K562 (cell line): ENCODE results near the gene PRKCE. TPM values are rescaled to one million over a fixed set of nuclear protein-coding genes. Genes with fewer than 3 reads are reported as not detected.
A peak's percentile ranks its signal among the peaks of the same experiment; 100 is the strongest.

Experiments used
- ATF4 ChIP-seq: fragments of 450-650 bp; formaldehyde crosslinking; IDR thresholded peaks from 2 replicates; pipeline ENCODE4 v1.4.0; 2022; ENCODE audit warnings: mild to moderate bottlenecking, moderate library complexity
- CTCFL ChIP-seq: IDR thresholded peaks from 2 replicates; pipeline ENCODE4 v1.6.1; 2011; ENCODE audit warnings: borderline replicate concordance, low read depth, mild to moderate bottlenecking, moderate library complexity, low read length; ENCODE audit not compliant: insufficient read depth, poor library complexity, severe bottlenecking
- NELFE ChIP-seq: IDR thresholded peaks from 2 replicates; pipeline ENCODE4 v1.6.1; 2011; ENCODE audit warnings: mild to moderate bottlenecking; ENCODE audit not compliant: insufficient read depth, insufficient read length
- PHTF2 ChIP-seq: fragments of 250-450 bp; sonication (Bioruptor Pico); IDR thresholded peaks from 2 replicates; pipeline ENCODE4 v1.5.0; 2021; ENCODE audit warnings: mild to moderate bottlenecking
- PTBP1 ChIP-seq: fragments of 200-400 bp; formaldehyde crosslinking; IDR thresholded peaks from 2 replicates; pipeline ENCODE4 v1.6.1; 2017; ENCODE audit warnings: low read depth, low read length
- THAP12 ChIP-seq: fragments of 250-450 bp; sonication (Bioruptor Pico); IDR thresholded peaks from 2 replicates; pipeline ENCODE4 v1.9.0; 2021; ENCODE audit warnings: mild to moderate bottlenecking, inconsistent platforms
- WHSC1 ChIP-seq: IDR thresholded peaks from one replicate; pipeline ENCODE4 v1.6.1; 2012; ENCODE audit warnings: low read length, control low read depth, inconsistent platforms
- ZNF311 ChIP-seq: fragments of 250-450 bp; sonication (Bioruptor Pico); IDR thresholded peaks from 2 replicates; pipeline ENCODE4 v1.4.0; 2020; ENCODE audit warnings: mild to moderate bottlenecking, moderate library complexity
- ZNF436 ChIP-seq: fragments of 250-450, 450-650 bp; sonication (Bioruptor Pico); formaldehyde crosslinking; IDR thresholded peaks from 2 replicates; pipeline ENCODE4 v1.7.0; 2020; ENCODE audit warnings: mild to moderate bottlenecking
- ZNF444 ChIP-seq: fragments of 250-450 bp; sonication (Bioruptor Pico); IDR thresholded peaks from 2 replicates; pipeline ENCODE4 v1.4.0; 2020; ENCODE audit warnings: mild to moderate bottlenecking, moderate library complexity
- ZNF583 ChIP-seq: fragments of 250-450 bp; sonication (Bioruptor Pico); IDR thresholded peaks from 2 replicates; pipeline ENCODE4 v1.4.0; 2020
- ZNF696 ChIP-seq: fragments of 250-450 bp; sonication (Bioruptor Pico); conservative IDR thresholded peaks from 2 replicates; pipeline ENCODE4 v1.4.0; 2020; ENCODE audit warnings: mild to moderate bottlenecking, moderate library complexity
- polyA plus RNA-seq, 8 experiments: library from polyadenylated mRNA; depleted of rRNA in 4 of 8; stranded (reverse) in 5 of 8; unstranded in 3 of 8; fragments of >200 nt; fragmentation: Nextera tagmentation in 2 of 8; fragmentation: Illumina TruSeq in 1 of 8; extraction: Ambion mirVana in 2 of 8; extraction: Trizol in 1 of 8; gene quantifications; 2 replicates each; pipeline versions ENCODE4 v1.2.1 to v1.2.3, GENCODE V29; 2011 to 2014; ENCODE audit warnings: inconsistent platforms in 1 of 8, missing spikeins in 1 of 8
- total RNA-seq, 7 experiments: library from RNA; depleted of rRNA in 6 of 7; stranded (reverse); fragments of >200 nt in 6 of 7; fragmentation: Illumina TruSeq in 2 of 7; extraction: Trizol in 2 of 7; gene quantifications; 2 replicates each; pipeline versions ENCODE4 v1.2.1 to v1.2.3, GENCODE V29; 2011 to 2021; ENCODE audit warnings: low replicate concordance in 1 of 7
- TF ChIP-seq, protein P1 (sequence below), 2 experiments: fragments of 250-450 bp in 1 of 2; fragments of 450-650 bp in 1 of 2; sonication (Bioruptor Pico) in 1 of 2; IDR thresholded peaks; 2 replicates each; pipeline versions ENCODE4 v1.6.1 to v1.8.0; 2016 to 2021; ENCODE audit warnings: mild to moderate bottlenecking in 2 of 2, moderate library complexity in 2 of 2, missing compliant biosample characterization in 1 of 2, missing genetic modification characterization in 1 of 2
- TF ChIP-seq, protein P2 (sequence below): fragments of 200-800 bp; sonication (Bioruptor generic); IDR thresholded peaks from 2 replicates; pipeline ENCODE4 v1.6.1; 2017; ENCODE audit warnings: missing genetic modification characterization, missing compliant biosample characterization
- TF ChIP-seq, protein P3 (sequence below): sonication (generic); formaldehyde crosslinking; IDR thresholded peaks from 2 replicates; pipeline ENCODE4 v1.8.1; 2023; ENCODE audit warnings: mild to moderate bottlenecking, missing genetic modification reagents

The PRKCE gene
- total and polyA plus RNA-seq, 9 of the 15 experiments (the other 6 are each of a cell fraction or from before 2014, with no cell fraction given), result 0.06 to 1.0 (median 0.22) TPM; not detected in 1

- TF ChIP-seq, protein P1, sequence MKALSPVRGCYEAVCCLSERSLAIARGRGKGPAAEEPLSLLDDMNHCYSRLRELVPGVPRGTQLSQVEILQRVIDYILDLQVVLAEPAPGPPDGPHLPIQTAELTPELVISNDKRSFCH (CRISPR knock-in tag; IDR thresholded peaks at IDR 0.05), result no peak
- TF ChIP-seq, protein P1 (tag; IDR thresholded peaks at IDR 0.05), result no peak
- TF ChIP-seq ZNF436 (CRISPR knock-in tag) (no peak), THAP12 (CRISPR knock-in tag) (no peak), ATF4 (CRISPR knock-in tag) (no peak), ZNF311 (CRISPR knock-in tag) (no peak), PHTF2 (no peak), ZNF696 (CRISPR knock-in tag) (no peak), NELFE (no peak), CTCFL (peak; percentile 74), ZNF444 (CRISPR knock-in tag) (no peak), PTBP1 (no peak), ZNF583 (CRISPR knock-in tag) (no peak), WHSC1 (no peak)
- TF ChIP-seq, protein P2, sequence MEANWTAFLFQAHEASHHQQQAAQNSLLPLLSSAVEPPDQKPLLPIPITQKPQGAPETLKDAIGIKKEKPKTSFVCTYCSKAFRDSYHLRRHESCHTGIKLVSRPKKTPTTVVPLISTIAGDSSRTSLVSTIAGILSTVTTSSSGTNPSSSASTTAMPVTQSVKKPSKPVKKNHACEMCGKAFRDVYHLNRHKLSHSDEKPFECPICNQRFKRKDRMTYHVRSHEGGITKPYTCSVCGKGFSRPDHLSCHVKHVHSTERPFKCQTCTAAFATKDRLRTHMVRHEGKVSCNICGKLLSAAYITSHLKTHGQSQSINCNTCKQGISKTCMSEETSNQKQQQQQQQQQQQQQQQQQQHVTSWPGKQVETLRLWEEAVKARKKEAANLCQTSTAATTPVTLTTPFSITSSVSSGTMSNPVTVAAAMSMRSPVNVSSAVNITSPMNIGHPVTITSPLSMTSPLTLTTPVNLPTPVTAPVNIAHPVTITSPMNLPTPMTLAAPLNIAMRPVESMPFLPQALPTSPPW, result peak; percentile 20; the same call in 1 of the 2 replicates
- TF ChIP-seq, protein P3, sequence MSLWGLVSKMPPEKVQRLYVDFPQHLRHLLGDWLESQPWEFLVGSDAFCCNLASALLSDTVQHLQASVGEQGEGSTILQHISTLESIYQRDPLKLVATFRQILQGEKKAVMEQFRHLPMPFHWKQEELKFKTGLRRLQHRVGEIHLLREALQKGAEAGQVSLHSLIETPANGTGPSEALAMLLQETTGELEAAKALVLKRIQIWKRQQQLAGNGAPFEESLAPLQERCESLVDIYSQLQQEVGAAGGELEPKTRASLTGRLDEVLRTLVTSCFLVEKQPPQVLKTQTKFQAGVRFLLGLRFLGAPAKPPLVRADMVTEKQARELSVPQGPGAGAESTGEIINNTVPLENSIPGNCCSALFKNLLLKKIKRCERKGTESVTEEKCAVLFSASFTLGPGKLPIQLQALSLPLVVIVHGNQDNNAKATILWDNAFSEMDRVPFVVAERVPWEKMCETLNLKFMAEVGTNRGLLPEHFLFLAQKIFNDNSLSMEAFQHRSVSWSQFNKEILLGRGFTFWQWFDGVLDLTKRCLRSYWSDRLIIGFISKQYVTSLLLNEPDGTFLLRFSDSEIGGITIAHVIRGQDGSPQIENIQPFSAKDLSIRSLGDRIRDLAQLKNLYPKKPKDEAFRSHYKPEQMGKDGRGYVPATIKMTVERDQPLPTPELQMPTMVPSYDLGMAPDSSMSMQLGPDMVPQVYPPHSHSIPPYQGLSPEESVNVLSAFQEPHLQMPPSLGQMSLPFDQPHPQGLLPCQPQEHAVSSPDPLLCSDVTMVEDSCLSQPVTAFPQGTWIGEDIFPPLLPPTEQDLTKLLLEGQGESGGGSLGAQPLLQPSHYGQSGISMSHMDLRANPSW, result no peak
Observed at GRCh38 chr2:45935791-45936622, 284.5 kb downstream of the PRKCE start (continued).
